Activated gamma-delta T cell treated with anti-CD3 and anti-CD28 coated beads, Interleukin-2, amount 50 U/mL, for 16 hours (primary cell): ENCODE data around the gene MYH4.

Source experiments
- DNase-seq: peaks from one replicate; pipeline ENCODE4 v3.0.0-alpha.2; 2020; ENCODE audit warnings: low read depth

Gene MYH4

DNA sequence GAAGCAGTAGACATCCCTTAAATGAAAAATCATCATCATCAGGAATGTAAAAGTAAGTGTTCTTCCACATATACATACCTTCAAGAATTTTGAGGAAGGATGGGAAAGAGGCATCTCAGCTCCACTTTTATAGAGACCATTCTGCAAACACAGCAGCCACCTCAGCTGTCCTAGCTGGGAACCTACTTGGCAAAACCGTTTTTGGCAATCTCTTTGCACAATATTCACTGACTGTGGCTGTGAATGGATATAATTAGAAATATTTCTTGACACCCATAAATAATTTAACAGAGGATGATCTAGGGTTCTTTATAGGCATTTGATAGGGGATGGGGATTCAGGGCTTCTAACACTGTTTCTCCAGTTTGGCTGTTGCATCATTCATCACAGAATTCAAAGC lies at the start of gene MYH4:
Gene MYH4, minus strand, starts transcription at position 101 of the 400 bp plus-strand sequence. CDS start 2,814 bp downstream, outside the sequence.
- no peak for DNase-seq

DNA sequence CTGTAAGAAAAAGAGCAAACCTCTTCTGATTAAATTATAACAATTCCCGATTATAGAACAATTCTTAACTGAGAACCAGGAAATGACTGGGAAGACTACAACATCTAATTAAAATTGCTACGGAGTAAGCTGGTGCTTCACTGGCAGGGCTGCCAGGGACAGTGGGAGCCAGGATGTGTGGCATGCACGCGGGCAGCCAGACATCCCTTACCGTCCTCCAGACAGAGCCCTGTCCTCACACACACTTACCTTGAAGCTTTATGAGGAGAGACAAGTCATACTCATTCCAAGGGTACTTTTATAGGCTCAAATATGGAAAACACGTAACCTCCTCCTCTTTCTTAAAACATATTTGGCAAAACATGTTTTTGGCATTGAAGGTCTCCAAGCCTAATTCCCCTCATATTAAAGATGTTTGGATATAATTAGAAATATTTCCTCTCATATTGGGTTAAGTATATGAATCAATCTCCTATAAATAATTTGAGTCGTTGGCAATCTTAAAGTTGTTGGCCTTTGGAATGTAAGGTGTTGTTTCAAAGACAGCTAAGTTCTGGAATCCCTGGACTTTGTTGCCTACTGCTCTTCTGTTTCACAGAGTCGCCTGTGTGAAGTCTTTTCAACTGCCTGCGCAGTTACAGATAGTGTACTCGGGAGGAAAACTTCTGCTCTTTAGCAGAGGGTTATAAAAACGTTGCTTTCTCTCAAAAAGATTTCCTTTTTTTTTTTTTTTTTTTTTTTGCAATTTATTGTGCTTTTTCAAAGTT lies 49.1 kb upstream of the MYH4 start, which contains the start of gene MYH1:
Gene MYH1, minus strand, starts transcription at position 272 of the 767 bp plus-strand sequence. CDS start 1,900 bp downstream, outside the sequence.
- no peak for DNase-seq

DNA sequence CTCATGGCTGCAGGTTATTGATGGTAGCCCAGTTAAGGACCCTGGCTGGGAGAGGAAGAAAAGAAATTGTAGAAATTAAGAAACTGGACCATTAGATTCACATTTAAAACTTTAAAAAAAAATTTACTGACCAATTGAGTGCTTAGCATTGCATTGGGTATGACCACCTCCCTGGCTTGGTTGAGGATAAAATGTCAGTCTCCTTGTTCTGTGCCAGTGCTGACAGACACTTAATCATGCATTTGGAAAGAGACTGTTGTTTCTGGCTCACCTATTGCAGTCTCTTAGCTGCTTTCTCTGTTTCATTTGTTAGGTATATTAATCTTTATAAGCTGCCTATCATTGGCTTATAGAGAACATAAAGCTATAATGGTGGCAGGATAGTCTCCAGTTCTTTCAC lies 47.3 kb upstream of the MYH4 start:
- DNase-seq: no peak

DNA sequence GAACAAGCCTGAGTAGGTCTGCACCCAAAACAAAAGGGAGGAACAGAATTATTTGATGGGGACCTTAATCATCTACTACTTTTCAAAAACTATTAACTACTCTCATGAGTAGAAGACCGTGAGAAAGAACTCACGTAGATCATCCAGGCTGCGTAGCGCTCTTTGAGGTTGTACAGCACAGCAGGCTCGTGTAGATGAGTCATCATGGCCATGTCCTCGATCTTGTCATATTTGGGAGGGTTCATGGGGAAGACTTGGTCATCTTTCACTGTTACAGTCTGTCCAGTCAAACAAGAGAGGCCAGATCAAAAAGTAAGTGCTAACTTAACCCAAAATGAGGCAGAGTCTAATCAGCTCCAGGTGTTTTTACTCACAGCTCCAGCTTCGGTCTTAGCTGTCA lies 46.7 kb upstream of the MYH4 start:
- no peak for DNase-seq

DNA sequence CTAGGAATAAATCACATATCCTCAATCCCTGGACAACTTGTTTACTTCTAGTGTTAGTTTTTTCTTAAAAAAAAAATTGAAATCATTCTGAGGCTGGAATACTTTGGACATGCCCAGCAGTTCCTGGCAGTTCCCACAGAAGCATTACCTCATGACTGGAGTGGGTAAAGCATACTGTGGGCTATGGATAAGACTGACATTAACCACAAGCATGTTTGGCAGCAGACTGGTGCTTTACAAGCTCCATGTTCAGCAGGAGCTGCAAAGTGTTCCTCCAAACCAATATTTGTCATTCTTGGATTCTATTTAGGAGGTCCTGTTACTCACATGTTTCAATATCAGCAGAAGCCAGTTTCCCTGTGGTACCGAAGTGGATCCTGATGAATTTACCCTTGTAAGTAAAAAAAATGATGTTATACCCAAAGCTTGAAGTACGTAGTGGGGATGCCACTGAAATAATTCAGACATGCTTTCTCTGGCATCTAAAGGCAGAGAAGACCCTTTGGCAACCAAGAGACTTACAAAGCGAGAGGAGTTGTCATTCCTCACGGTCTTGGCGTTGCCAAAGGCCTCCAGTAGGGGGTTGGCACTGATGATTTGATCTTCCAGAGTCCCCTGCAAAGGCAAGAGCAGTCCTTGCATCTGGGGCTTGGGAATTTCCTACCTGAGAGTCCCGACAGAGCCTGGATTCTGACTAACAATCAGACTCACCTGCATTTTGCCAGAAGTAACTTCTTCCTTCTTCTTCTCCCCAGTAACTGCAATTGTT lies 44.1 kb upstream of the MYH4 start:
- no peak for DNase-seq

DNA sequence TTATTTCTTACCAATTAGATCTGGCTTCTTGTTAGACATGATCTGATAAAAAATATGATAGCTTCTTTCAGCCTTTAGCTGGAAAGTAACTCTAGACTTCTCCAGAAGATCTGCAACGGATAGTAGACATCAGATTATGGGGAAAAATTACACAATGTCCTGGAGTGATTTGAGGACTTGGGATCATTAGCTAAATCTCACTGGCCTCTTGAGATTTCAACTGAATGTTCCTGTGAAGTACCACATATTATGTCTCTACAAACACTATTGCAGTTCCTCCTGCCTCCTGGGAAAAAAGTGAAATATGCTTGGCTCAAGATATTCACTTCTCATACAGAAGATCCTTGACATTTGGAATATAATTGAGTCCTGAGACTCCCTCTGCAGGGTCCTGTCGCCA lies 43.5 kb upstream of the MYH4 start:
- DNase-seq: no peak

DNA sequence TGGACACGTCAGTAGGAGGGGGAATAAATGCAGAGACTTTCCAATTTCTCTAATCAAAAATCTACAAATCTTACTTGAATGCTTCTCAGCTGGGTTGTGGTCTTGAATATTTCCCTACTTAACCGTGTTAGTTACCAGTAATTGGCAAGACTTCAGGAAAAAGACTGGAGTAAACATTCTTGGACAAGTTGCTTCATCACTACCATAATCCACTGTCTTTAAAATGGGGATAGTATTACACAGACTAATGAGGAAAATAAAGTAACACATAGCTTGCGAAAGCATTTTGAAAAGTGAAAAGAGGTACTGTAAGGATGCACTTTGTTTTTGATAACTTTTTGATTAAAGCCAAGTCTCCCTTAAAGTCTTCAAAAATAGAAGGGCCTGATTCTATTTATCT lies 30.6 kb upstream of the MYH4 start:
- no peak for DNase-seq

DNA sequence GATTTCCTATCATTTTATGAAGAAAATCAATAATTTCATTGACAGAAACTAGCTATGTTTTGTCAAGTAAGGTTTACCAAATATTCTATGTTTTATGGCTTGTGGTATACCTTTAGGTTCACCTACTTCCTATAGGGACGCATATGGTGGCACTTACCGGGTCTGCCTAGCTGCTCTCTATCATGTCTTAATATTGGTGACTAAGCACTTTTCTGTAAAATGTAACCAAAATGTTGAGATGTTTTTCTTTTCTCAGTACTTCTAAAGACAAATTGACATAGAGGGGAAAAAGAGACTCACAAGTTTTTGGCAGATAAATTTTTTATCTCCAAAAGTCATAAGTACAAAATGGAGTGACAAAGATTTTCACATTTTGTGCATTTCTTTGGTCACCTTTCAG lies 22.6 kb upstream of the MYH4 start:
- no peak for DNase-seq

DNA sequence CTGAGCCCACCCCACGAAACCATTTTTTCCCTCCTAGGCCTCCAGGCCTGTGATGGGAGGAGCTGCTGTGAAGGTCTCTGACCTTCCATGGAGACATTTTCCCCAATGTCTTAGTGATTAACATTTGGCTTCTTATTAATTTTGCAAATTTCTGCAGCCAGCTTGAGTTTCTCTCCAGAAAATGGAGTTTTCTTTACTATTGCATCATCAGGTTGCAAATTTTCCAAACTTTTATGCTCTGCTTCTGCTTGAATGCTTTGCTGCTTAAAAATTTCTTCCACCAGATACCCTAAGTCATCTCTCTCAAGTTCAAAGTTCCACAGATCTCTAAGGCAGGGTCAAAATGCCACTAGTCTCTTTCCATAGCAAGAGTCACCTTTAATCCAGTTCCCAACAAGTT lies 12.9 kb upstream of the MYH4 start:
- DNase-seq: no peak

DNA sequence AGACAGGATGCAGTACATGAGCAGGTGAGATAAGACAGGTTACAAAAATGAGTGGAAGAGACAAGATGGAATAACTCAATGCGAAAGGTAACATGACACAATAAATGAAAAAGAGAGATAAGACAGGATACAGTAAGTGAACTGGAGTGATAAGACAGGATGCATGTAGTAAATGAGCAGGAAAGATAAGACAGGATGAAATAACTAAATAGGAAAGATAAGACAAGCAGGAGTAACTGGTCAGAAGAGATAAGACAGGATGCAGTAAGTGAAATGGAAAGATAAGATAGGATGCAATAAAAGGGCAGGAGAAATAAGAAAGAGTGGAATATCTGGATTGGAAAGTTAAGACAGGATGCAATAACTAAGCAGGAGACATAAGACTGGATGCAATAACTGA lies 8.3 kb upstream of the MYH4 start:
- no peak for DNase-seq

DNA sequence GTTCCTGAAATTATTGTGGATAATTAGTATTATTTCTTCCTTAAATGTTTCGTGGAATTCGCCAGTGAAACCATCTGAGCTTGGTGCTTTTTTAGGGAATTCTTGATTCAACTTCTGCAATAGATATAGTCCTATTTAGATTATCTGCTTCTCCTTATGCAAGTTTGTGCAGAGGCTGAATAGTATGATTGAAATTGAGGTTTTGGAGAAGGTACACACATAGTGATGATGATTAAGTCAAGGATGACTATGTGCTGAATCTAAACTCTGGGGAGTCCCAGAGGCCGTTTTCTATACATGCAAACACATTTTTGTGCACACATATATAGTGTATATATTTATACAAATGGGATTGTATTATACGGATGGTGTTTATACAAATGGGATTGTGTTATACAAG lies 5.2 kb upstream of the MYH4 start:
- DNase-seq: no peak

DNA sequence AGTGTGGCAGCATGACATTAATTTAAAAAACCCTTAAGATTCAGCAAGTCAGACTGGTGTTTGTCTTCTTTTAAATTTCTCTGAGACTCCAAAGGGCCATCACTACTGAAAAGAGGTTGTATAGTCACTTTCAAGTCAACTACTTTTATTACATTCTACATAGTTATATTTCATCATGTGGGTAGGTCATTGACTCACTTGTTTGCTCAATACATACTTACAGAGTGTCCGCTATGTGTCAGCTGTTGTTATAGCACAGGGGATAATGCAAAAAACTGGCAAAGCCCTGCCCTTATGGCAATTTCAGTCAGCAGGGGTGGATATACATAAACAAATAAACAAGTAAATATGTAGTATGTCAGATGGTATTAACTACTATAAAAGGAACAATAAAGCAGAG lies 2.5 kb upstream of the MYH4 start:
- DNase-seq: no peak

DNA sequence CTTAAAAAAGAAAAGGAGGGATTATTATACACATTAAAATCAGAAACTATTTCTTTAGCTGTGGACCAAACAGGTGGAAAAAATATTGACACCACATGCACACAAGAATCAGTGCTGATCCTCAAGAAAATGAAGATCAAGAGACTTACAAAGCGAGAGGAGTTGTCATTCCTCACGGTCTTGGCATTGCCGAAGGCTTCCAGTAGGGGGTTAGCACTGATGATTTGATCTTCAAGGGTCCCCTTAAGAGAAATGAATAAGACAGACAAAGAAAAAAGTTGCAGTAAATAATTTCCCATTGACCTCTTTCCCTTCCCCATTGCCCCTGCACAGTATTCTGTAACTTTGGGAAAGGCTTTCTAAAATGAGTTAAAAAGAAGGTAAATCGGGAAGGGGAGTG lies 6.0 kb downstream of the MYH4 start:
- DNase-seq: no peak

DNA sequence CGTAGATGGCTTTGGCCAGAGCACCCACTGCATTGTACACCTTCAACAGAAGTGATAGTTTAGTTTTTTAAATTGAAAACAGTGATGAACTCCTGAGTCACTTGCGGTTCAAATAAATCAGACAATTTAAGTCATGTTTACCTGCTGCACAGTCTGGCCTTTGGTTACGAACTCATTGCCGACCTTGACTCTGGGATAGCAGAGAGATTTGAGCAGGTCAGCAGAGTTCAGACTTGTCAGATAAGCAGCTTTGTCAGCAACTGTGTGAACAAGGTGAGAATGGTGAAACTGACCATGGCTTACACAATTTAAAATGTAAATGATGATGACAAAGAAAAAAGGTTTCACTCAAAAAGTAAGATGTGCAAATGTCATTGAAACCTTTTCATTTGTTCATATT lies 9.3 kb downstream of the MYH4 start:
- no peak for DNase-seq

DNA sequence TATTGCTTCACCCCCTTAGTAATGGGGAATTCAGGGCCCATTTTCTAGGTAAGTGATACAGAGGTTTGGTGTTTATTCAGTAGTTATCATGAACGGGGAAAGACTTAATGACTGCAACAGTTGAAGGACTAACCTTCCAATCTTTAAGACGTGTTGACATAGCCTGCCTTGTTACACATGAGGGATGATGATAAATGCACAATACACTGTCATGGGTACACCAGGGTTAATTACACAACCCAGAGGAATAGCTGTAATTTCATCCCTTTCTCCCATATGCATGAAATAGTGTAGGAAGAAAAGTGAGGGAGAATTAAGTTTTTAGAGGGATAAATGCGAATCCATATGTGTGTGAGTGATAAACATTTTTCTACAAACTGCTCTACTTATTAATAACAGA lies 10.7 kb downstream of the MYH4 start:
- no peak for DNase-seq

DNA sequence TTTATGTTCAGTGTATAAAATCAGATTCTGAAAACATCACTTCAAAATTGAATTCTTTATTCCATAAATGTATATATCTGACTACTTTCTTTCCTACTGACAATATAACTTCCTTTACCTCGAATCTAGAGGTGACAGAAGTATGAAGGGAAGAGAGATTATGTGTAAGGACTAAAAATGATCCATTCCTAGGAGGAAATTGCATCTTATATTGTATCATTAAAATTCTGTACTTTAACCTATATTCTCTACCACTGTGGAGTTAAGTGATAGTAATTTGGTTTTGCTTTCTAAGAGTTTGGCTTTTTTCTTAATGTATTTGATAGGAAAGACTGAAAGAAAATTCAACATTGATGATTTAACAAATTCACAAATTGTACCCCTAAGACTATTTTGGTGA lies 11.4 kb downstream of the MYH4 start:
- DNase-seq: no peak

DNA sequence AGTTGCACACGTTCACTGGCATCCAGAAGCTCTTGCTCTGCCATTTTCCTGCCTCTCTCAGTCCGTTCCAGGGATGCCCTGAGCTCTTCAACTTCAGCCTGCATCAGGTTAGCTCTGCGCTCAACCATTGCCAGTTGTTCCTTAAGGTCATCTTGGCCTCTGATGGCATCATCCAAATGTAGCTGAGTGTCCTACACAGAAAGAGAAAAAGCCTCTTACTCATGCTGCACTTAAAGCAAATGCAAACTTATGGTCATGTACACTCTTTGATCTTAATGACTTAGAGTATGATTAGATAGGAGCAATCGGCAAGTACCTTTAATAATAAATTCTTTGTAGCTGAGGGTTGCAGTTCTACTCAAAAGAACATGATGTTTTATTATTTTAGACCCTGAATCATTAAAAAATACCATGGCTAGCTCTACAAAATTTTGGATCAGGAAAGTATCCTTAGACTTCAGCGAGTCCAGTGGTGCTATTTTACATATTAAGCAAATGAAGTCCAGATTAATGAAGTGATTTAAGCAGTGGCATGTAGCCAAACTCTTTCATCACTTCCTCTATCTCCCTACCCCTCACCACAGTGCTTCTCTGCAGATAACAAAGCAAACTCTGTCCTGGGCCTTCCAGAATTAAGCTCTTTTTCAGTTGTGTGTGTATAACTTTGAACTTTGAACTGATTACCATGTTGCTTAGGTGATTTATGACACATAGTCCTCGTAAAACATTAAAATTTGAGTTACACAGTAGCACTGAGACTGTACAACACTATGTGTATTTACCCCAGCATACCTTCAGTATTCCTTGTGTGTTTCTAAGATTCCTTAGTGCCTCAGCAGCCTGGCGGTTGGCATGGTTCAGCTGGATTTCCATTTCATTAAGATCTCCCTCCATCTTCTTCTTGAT lies 22.1 kb downstream of the MYH4 start:
- DNase-seq: no peak

DNA sequence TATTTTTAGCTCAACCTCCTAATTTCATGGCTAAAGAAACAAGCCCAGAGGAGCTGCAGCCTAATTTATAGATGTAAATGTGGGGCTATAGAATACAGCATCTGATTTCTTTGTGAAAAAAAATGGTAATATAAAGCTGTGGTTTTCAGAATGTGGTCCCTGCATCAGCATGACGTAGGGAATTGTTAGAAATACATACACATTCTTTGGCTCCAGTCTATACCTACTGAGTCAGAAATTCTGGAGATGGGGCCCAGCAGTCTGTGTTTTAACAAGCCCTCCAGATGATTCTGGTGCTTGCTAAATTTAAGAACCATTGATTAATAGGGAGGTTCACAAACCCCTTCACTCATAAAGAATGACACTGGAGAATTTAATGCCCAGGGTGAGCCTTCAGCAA lies 29.5 kb downstream of the MYH4 start:
- no peak for DNase-seq

DNA sequence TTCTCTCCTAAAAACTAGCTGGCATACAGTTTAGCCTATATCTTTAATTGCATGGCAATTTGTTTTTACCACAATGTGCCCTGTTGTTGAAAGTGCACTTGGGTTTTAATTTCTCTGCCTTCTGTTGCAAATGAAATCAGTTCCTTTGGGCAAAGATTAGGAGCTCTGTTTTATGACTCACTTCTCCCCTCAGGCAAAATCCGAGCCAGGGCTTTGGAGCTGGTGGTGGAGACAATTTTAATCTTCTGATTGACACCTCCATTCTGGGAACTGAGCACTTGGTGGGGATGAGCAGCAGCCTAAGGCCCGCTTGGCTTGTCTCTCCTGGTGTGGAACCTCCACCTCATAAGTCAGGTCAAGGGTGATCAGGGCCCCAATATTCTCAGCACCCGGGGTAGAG lies 34.3 kb downstream of the MYH4 start:
- DNase-seq: no peak

DNA sequence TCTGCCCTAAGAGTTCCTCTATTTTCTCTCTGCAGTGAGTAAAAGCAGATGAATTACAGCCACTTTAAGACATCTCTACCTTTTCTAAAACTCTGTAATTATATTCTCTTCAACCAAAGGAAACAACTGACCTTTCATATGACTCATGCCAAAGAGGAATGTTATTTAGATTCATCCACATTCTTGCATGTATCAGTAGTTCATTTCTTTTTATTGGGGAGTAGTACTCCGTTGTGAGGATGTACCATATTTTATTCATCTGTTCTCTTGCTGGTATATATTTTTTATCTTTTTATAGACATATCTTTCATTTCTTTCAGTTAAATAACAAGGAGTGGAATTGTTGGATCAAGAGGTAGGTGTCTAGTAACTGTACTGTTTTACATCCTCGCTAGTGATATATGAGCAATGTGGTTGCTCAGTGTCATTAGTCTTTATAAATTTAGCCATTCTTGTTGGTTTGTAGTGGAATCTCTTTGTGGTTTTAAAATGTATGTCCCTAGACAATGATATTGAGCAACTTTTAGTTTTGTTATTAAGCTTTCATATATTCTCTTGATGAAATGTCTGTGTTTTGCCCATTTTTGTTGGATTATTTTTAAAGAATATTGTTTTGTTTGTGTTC lies 39.8 kb downstream of the MYH4 start:
- no peak for DNase-seq

DNA sequence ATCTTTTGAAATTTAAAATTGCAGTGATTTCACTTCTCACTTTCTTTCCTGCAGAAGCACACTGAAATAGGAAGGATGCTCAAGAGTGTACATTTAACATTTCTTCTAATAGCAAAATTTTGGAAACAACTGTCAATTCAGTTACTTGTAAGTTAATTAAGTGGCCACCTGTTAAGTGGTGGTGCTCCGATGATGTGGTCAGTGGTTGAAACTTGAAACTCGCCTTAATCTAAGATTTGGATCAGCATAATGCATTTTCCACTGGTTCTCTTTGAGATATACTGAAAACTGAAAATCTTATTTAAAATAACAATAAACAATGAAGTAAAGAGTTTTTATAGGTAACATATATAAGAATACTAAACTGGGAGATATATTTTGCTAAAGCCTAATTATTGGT lies 40.6 kb downstream of the MYH4 start:
- DNase-seq: no peak

DNA sequence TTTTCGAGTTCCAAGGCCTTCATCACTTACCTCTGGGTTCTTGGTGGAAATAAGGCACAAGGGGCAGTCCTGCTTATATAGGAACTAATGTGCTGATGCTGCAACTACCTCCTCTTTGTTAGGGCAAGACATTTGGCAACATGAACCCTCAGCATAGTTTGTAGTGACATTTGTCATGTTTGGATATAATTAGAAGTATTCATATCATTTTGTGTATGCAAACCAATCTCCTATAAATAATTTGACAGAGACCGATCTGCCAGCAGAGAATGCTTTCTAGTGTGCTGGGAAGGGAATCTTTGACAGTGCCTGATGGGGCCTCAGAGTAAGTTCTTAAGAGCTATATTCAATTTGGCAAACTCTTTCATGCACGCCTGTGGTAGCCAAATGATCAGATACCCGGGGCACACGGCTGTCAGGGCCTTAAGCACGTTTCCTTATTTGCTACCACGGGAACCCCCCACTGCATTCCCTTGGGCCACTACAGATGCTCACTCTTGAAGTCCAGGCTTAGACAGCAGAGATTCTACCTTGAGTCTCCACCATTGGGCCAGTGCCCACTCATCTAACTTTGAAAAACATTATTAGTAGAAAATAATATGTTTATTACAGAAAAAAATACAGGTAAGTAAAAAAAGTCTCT lies 47.3 kb downstream of the MYH4 start, which contains the start of gene MYH8:
Gene MYH8, minus strand, starts transcription at position 51 of the 643 bp plus-strand sequence. CDS start 1,723 bp downstream, outside the sequence.
- DNase-seq: no peak
